Cardiac fibroblast (primary cell): ENCODE results near the gene NAT9.
A peak's percentile ranks its signal among the peaks of the same experiment; 100 is the strongest.

Experiments used
- DNase-seq, 2 donors: peaks; one replicate each; pipeline versions ENCODE4 v3.0.0 to v3.0.0-alpha.2; 2010; ENCODE audit warnings: low read depth in 2 of 2
- H3K4me3 ChIP-seq, 2 donors: replicated peaks in 1 of 2; 1 replicate in 1 of 2; 2 replicates in 1 of 2; pipeline ENCODE4 v1.5.1; 2011; ENCODE audit warnings: low read depth in 2 of 2, low read length in 2 of 2, mild to moderate bottlenecking in 2 of 2, moderate library complexity in 1 of 2
- TF ChIP-seq, protein P1 (sequence below): IDR thresholded peaks from one replicate; pipeline ENCODE4 v1.5.1; 2011; ENCODE audit warnings: low read depth, mild to moderate bottlenecking, low read length, inconsistent platforms

The NAT9 gene

DNA sequence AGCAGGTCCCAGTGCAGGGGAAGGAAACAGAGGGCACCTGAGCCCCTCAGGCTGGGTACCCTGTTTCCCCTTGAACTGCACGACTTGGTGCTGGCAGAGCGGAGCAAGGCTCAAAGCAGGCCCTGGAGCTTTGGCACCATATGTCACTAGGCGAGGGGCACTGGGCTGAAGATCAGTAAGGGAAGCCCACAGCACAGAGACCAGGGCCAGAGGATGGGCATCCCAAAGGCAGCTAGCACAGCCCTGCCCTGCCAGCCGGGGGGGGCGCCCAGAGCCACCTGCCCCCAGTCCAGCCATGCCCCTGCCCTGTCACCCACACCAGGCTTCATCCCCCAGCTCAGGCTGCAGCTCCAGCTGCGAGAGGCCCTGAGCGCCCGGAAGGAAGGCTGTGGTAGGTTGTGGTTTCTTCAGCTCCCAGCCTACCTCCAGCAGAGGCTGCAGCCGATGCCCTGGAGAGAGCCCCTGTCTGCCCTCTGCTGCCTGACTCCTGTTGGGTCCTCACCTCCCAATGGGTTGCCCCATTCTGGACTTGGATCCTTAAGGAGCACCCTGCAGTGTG, 16.8 kb downstream of the NAT9 start:
- H3K4me3 ChIP-seq = no peak overlapping the region
- TF ChIP-seq, protein P1, sequence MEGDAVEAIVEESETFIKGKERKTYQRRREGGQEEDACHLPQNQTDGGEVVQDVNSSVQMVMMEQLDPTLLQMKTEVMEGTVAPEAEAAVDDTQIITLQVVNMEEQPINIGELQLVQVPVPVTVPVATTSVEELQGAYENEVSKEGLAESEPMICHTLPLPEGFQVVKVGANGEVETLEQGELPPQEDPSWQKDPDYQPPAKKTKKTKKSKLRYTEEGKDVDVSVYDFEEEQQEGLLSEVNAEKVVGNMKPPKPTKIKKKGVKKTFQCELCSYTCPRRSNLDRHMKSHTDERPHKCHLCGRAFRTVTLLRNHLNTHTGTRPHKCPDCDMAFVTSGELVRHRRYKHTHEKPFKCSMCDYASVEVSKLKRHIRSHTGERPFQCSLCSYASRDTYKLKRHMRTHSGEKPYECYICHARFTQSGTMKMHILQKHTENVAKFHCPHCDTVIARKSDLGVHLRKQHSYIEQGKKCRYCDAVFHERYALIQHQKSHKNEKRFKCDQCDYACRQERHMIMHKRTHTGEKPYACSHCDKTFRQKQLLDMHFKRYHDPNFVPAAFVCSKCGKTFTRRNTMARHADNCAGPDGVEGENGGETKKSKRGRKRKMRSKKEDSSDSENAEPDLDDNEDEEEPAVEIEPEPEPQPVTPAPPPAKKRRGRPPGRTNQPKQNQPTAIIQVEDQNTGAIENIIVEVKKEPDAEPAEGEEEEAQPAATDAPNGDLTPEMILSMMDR = no peak
- DNase-seq = no peak

DNA sequence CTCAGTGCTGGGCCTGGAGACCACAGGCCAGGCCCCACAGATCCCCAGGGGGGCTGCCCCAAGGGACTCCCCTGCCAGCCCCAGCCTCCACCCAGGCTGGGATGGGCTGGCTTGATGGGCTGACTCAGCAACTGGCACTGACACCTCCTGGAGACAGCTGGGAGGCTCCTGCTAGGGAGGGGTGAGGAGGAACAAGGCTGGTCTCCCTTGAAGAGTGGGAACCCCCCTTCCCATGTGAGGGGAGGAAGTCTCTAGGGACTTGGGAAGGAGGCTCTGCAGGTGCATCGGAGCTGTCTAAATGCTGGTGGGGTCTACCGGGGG, 17.3 kb downstream of the NAT9 start:
- TF ChIP-seq, protein P1 = no peak
- H3K4me3 ChIP-seq = no peak overlapping the region
- peak in 1 of 2 donors; percentile 48 for DNase-seq

DNA sequence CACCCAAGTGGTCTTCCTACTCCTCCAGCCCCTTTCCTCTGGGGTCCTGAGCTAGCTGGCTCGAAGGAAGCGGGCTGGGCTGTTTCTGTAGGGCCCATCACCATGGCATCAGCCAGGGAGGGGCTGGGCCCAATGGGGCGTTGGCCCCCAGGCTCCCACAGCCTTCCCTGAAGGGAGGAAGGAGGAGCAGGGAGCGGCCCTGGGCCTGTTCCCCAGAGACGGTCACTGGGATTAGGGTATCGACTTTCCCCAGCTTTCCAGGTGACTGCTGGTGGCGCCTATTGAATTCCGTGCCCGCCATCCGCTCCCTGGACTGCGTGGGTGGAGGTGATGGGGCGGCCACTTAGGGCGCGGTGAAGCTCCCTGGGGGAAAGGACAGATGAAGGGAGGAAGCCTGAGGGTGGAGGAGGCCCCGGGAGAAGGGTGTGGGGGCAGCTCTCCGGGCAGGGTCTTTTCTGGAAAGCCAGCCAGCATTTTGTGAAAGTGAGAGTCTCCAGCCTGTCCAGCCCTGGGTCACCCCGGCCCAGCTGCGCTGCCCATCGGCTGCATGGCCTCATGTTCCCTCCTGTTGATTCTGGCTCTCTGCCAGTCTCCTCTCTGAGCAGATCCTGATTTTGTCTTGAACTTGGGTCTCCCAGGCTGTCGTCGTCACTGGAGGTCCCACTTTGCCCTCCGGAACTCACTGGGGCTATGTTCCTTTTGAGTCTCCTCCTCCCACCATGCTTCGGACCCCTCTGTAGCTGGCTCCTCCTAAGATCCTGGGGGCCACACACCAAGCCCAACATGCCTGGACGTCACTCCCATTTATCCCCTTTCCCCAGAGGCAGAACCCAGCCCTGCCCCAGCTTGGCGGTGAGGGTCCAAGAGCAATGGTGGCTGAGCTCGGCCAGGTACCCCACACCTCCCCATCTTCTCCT, 18.0 kb downstream of the NAT9 start:
- TF ChIP-seq, protein P1 = no peak
- H3K4me3 ChIP-seq = no peak overlapping the region
- peak; percentile 51 to 53 for DNase-seq

DNA sequence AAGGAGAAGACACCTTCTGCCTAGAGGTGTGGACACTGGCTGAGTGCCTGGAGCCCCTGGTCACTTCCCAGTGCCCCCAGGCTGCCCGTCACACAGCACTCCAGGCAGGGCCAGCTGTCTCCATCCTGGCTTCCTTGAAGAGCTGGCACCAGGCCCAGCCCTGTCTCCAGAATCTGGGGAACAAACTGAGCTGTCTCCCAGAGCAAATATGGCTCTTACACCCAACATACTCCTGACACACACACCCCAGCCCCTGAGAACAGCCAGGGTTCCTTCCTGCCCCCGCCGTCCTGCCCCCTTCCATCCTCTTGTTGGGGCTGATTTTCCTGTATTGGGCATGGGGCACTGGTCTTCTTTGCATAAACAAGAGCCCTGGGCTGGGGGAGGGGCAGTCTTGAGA, 18.6 kb downstream of the NAT9 start:
- TF ChIP-seq, protein P1 = no peak
- peak overlapping the region in 1 of 2 donors; percentile 8 for H3K4me3 ChIP-seq
- DNase-seq = no peak

DNA sequence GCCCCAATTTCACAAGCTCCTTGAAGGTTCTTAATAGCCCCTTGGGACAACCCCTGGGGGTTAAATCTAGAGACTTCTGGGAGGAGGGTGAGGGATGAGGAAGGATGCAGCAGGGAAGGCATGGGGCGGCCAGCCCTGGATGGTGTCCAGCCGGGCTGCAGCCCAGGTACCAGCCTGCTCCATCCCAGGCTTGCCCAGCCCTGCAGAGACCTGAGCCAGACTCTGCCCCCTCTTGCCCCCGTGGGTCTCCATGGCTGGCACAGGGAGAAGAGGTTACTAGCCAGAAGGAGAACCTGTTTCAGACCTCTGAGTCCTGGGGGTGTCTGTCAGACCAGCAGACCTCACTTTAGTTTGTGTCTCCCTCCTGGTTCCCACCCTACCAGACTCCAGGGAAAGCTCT, 19.3 kb downstream of the NAT9 start:
- H3K4me3 ChIP-seq = no peak overlapping the region
- no peak for DNase-seq
- TF ChIP-seq, protein P1 = no peak

DNA sequence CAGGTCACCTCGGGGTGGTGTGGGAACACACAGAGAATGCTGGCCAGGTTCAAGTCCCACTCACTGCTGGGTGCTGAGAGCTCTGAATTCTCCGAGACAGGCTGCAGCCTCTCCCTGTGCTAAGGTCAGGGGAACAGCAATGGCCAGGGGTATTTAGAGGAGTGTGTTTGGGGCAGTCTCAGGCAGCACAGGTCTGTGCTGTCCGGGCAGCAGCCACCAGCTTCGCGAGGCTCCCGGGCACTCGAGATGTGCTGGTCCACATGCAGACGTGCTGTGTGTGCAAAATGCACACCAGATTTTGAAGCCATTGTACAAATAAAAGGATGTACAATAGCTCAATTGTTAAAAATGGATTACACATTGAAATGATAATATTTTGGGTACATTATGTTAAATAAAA, 20.6 kb downstream of the NAT9 start:
- TF ChIP-seq, protein P1 = no peak
- no peak for DNase-seq
- H3K4me3 ChIP-seq = no peak overlapping the region
